GM23338 (cell line): ENCODE measurements around the gene PPP4R3A. TPM values are rescaled to one million over a fixed set of nuclear protein-coding genes. Genes with fewer than 3 reads are reported as not detected.
"Not testable (repeated sequence)": the region's sequence is repeated elsewhere in the genome, so short reads cannot be mapped to it uniquely, and the experiment has no call there.

Source experiments
- ATAC-seq: fragments of 200-7000 bp; cut with Tn5 transposase; 3 replicates; pipeline ENCODE4 v1.9.1; 2020
- DNase-seq: peaks from one replicate; pipeline ENCODE4 v3.0.0-alpha.2; 2015; ENCODE audit warnings: low spot score
- H2AFZ ChIP-seq: fragments of 200-600 bp; sonication (generic); 2 replicates; pipeline ENCODE4 v1.8.0; 2016; ENCODE audit warnings: antibody characterized with exemption, mild to moderate bottlenecking, moderate library complexity
- H3F3A ChIP-seq: fragments of 200-600 bp; sonication (generic); replicated peaks from 2 replicates; pipeline ENCODE4 v1.8.0; 2017; ENCODE audit warnings: antibody characterized with exemption, mixed run types, low read depth
- H3K27ac ChIP-seq: fragments of 200-600 bp; sonication (generic); 2 replicates; pipeline ENCODE4 v1.6.1; 2016; ENCODE audit warnings: low read depth
- H3K27me3 ChIP-seq: fragments of 200-600 bp; sonication (generic); 2 replicates; pipeline ENCODE4 v1.8.0; 2016; ENCODE audit warnings: mild to moderate bottlenecking, mixed run types, moderate library complexity; ENCODE audit not compliant: insufficient read depth
- H3K36me3 ChIP-seq: fragments of 200-600 bp; sonication (generic); 2 replicates; pipeline ENCODE4 v1.8.0; 2016; ENCODE audit warnings: mild to moderate bottlenecking; ENCODE audit not compliant: insufficient read depth
- H3K4me1 ChIP-seq: fragments of 200-600 bp; sonication (generic); 2 replicates; pipeline ENCODE4 v1.8.0; 2016; ENCODE audit warnings: mild to moderate bottlenecking, moderate library complexity; ENCODE audit not compliant: insufficient read depth
- H3K4me2 ChIP-seq: fragments of 200-600 bp; sonication (generic); 2 replicates; pipeline ENCODE4 v1.7.1; 2017; ENCODE audit warnings: mixed run types
- H3K4me3 ChIP-seq: fragments of 200-600 bp; sonication (generic); 2 replicates; pipeline ENCODE4 v1.6.1; 2016; ENCODE audit warnings: mixed run types
- H3K79me2 ChIP-seq: fragments of 200-600 bp; sonication (generic); replicated peaks from 2 replicates; pipeline ENCODE4 v1.8.0; 2017; ENCODE audit warnings: mild to moderate bottlenecking; ENCODE audit not compliant: insufficient read depth
- H3K9me2 ChIP-seq: fragments of 200-600 bp; sonication (generic); 2 replicates; pipeline ENCODE4 v1.8.0; 2017; ENCODE audit not compliant: insufficient read depth
- H4K20me1 ChIP-seq: fragments of 200-600 bp; sonication (generic); replicated peaks from 2 replicates; pipeline ENCODE4 v1.8.0; 2017; ENCODE audit warnings: mild to moderate bottlenecking; ENCODE audit not compliant: insufficient read depth
- H3K27ac Mint-ChIP-seq: 2 replicates; pipeline ENCODE4 v1.8.0; 2020; ENCODE audit warnings: inconsistent platforms, mild to moderate bottlenecking, moderate library complexity, mixed read lengths
- H3K27me3 Mint-ChIP-seq: 3 replicates; pipeline ENCODE4 v1.8.0; 2022; ENCODE audit warnings: low read depth, mild to moderate bottlenecking, moderate library complexity, mixed read lengths, inconsistent platforms; ENCODE audit not compliant: insufficient read depth, poor library complexity
- H3K36me3 Mint-ChIP-seq: 3 replicates; pipeline ENCODE4 v1.8.0; 2021; ENCODE audit warnings: low read depth, mild to moderate bottlenecking, inconsistent platforms, moderate library complexity, mixed read lengths
- H3K4me1 Mint-ChIP-seq: 3 replicates; pipeline ENCODE4 v1.8.0; 2020; ENCODE audit warnings: mild to moderate bottlenecking, inconsistent platforms, mixed read lengths
- H3K4me3 Mint-ChIP-seq: 3 replicates; pipeline ENCODE4 v1.8.0; 2021; ENCODE audit warnings: moderate library complexity, mild to moderate bottlenecking, inconsistent platforms, mixed read lengths
- H3K9me3 Mint-ChIP-seq: 3 replicates; pipeline ENCODE4 v1.8.0; 2020; ENCODE audit warnings: moderate library complexity, mild to moderate bottlenecking, inconsistent platforms, mixed read lengths
- CTCF ChIP-seq, 2 experiments: fragments of 200-600 bp in 1 of 2; sonication (generic) in 1 of 2; conservative IDR thresholded peaks; 2 replicates each; pipeline versions ENCODE4 v1.5.1 to v1.6.1; 2016 to 2017; ENCODE audit warnings: antibody characterized with exemption in 2 of 2, low read depth in 2 of 2, mild to moderate bottlenecking in 2 of 2, moderate library complexity in 1 of 2
- ETS1 ChIP-seq: IDR thresholded peaks from 2 replicates; pipeline ENCODE4 v1.6.1; 2016; ENCODE audit warnings: antibody characterized with exemption
- EZH2 ChIP-seq: fragments of 200-600 bp; sonication (generic); IDR thresholded peaks from one replicate; pipeline ENCODE4 v1.8.0; 2017; ENCODE audit warnings: antibody characterized with exemption, mild to moderate bottlenecking, low read depth; ENCODE audit not compliant: unreplicated experiment
- JUNB ChIP-seq: IDR thresholded peaks from one replicate; pipeline ENCODE4 v1.6.1; 2016; ENCODE audit warnings: antibody characterized with exemption; ENCODE audit not compliant: unreplicated experiment
- NANOG ChIP-seq: IDR thresholded peaks from 2 replicates; pipeline ENCODE4 v1.6.1; 2016; ENCODE audit warnings: antibody characterized with exemption, borderline replicate concordance
- STAT1 ChIP-seq: IDR thresholded peaks from one replicate; pipeline ENCODE4 v1.6.1; 2016; ENCODE audit warnings: antibody characterized with exemption; ENCODE audit not compliant: unreplicated experiment
- polyA plus RNA-seq: library from polyadenylated mRNA; unstranded; fragments of >200 nt; fragmentation: Nextera tagmentation; extraction: Ambion mirVana; gene quantifications from 2 replicates; pipeline ENCODE4 v1.2.1, GENCODE V29; 2016
- total RNA-seq: library from RNA; depleted of rRNA; stranded (reverse); fragments of >200 nt; shearing (Covaris generic); gene quantifications from 2 replicates; pipeline ENCODE4 v1.2.3, GENCODE V29; 2014

Gene PPP4R3A
- total and polyA plus RNA-seq, 2 experiments from 2014 or later: 50.3 to 128 TPM

- peaks cover 22% of the 10 kb centered on the region for H3K9me3 Mint-ChIP-seq
- no peaks in the 10 kb centered on the region for H3K27me3 Mint-ChIP-seq
- H3K36me3 ChIP-seq: no peaks in the 10 kb centered on the region
- H3K4me1 Mint-ChIP-seq: no peaks in the 10 kb centered on the region
- no peaks in the 10 kb centered on the region for H4K20me1 ChIP-seq
- no peak overlapping the region for H3K27ac ChIP-seq
- no peaks in the 10 kb centered on the region for H3F3A ChIP-seq
- H3K4me3 Mint-ChIP-seq: no peak overlapping the region
- ATAC-seq (no peak), DNase-seq (no peak)
- no peaks in the 10 kb centered on the region for H3K27me3 ChIP-seq
- no peak overlapping the region for H3K4me3 ChIP-seq
- H3K4me1 ChIP-seq: no peaks in the 10 kb centered on the region
- 0 out of 2 replicates have a peak overlapping the region, but pooled peaks have one; percentile 6 for H2AFZ ChIP-seq
- no peak overlapping the region for H3K4me2 ChIP-seq
- H3K27ac Mint-ChIP-seq: no peak overlapping the region
- 0 out of 2 replicates have a peak, but pooled peaks cover 3% of the 10 kb centered on the region for H3K9me2 ChIP-seq
- no peaks in the 10 kb centered on the region for H3K79me2 ChIP-seq
- H3K36me3 Mint-ChIP-seq: peaks cover 6% of the 10 kb centered on the region; the same call in 1 of the 3 replicates
- no peak for TF ChIP-seq EZH2
- no peak for TF ChIP-seq CTCF (conservative IDR thresholded peaks at IDR 0.05; ENCODE audit: low read depth in 2 of 2)
- no peak for TF ChIP-seq STAT1
Measured at GRCh38 chr14:91536327-91536726, 26.2 kb upstream of the PPP4R3A start.

GRCh38 chr14:91534059-91534458, 23.9 kb upstream of the PPP4R3A start:
- H3K4me3 Mint-ChIP-seq, H3K27ac ChIP-seq, H3K4me3 ChIP-seq, H3K79me2 ChIP-seq, DNase-seq, H3F3A ChIP-seq, H3K4me1 ChIP-seq, H3K4me2 ChIP-seq, ATAC-seq, H4K20me1 ChIP-seq, H3K9me3 Mint-ChIP-seq, H3K27me3 ChIP-seq, H3K27me3 Mint-ChIP-seq, H3K27ac Mint-ChIP-seq, H3K4me1 Mint-ChIP-seq, H2AFZ ChIP-seq, H3K9me2 ChIP-seq, H3K36me3 ChIP-seq, H3K36me3 Mint-ChIP-seq: not testable (repeated sequence)

- Histone ChIP-seq H4K20me1 (no peaks in the 10 kb centered on the region), H3K9me2 (0 out of 2 replicates have a peak, but pooled peaks cover 3% of the 10 kb centered on the region), H2AFZ (no peak overlapping the region), H3K27me3 (no peaks in the 10 kb centered on the region), H3K27ac (no peak overlapping the region), H3K4me2 (no peak overlapping the region), H3K79me2 (no peaks in the 10 kb centered on the region), H3K4me3 (no peak overlapping the region), H3K4me1 (no peaks in the 10 kb centered on the region), H3K36me3 (no peaks in the 10 kb centered on the region), H3F3A (no peaks in the 10 kb centered on the region)
- Mint-ChIP-seq H3K9me3 (peaks cover 6% of the 10 kb centered on the region; the same call in 2 of the 3 replicates), H3K36me3 (no peaks in the 10 kb centered on the region), H3K4me3 (no peak overlapping the region), H3K4me1 (no peaks in the 10 kb centered on the region), H3K27me3 (peaks cover 2% of the 10 kb centered on the region), H3K27ac (no peak overlapping the region)
- ATAC-seq: no peak
- DNase-seq: no peak
- TF ChIP-seq ETS1: no peak
- TF ChIP-seq NANOG: no peak
- TF ChIP-seq JUNB: no peak
- no peak for TF ChIP-seq CTCF (conservative IDR thresholded peaks at IDR 0.05; ENCODE audit: low read depth in 2 of 2)
Measured at GRCh38 chr14:91533623-91534022, 23.5 kb upstream of the PPP4R3A start.
